Sigmoid colon (tissue), 7 donors: ENCODE data around the gene ELMO2. TPM values are rescaled to one million over a fixed set of nuclear protein-coding genes. Genes with fewer than 3 reads are reported as not detected.
"Not testable (repeated sequence)": the region's sequence is repeated elsewhere in the genome, so short reads cannot be mapped to it uniquely, and the experiment has no call there.

Source experiments
- DNase-seq: peaks from one replicate; pipeline ENCODE4 v3.0.0-alpha.2; 2019
- H3K27ac ChIP-seq, 4 donors: fragments of 200-600 bp; sonication (generic); one replicate each; pipeline ENCODE4 v1.5.1; 2016 to 2019; ENCODE audit warnings: mild to moderate bottlenecking in 1 of 4
- H3K27me3 ChIP-seq, 3 donors: fragments of 200-600 bp; sonication (generic); one replicate each; pipeline ENCODE4 v1.5.1; 2019; ENCODE audit warnings: mild to moderate bottlenecking in 1 of 3
- H3K36me3 ChIP-seq, 4 donors: fragments of 200-600 bp; sonication (generic); one replicate each; pipeline ENCODE4 v1.5.1; 2016 to 2019
- H3K4me1 ChIP-seq, 4 donors: fragments of 200-600 bp; sonication (generic); one replicate each; pipeline ENCODE4 v1.5.1; 2017 to 2019
- H3K4me3 ChIP-seq, 4 donors: fragments of 200-600 bp; sonication (generic); one replicate each; pipeline ENCODE4 v1.5.1; 2017 to 2019; ENCODE audit warnings: mild to moderate bottlenecking in 2 of 4, moderate library complexity in 1 of 4
- H3K9me3 ChIP-seq, 4 donors: fragments of 200-600 bp in 3 of 4; sonication (generic) in 3 of 4; one replicate each; pipeline versions ENCODE4 v1.5.1 to v1.6.1; 2013 to 2019
- EP300 ChIP-seq, 4 donors: sonication (generic); formaldehyde crosslinking; IDR thresholded peaks; one replicate each; pipeline ENCODE4 v1.6.1; 2017; ENCODE audit warnings: antibody characterized with exemption in 4 of 4
- POLR2A ChIP-seq, 2 donors: fragments of 450-650 bp; IDR thresholded peaks; one replicate each; pipeline ENCODE4 v1.6.1; 2016; ENCODE audit warnings: antibody characterized with exemption in 2 of 2, mild to moderate bottlenecking in 2 of 2, moderate library complexity in 2 of 2
- POLR2AphosphoS5 ChIP-seq, 4 donors: sonication (generic); formaldehyde crosslinking; IDR thresholded peaks; one replicate each; pipeline ENCODE4 v1.6.1; 2017; ENCODE audit warnings: antibody characterized with exemption in 4 of 4
- WGBS, 2 donors: extraction: QIAGEN DNeasy Blood & Tissue Kit; methylation state at CpG; one replicate each; pipeline ENCODE4 v1.1.7; 2013; 5-methylcytosine and 5-hydroxymethylcytosine counted together
- intact Hi-C: fragments of 100-400 bp; cut with DNase I; formaldehyde crosslinking; loops from one replicate; pipeline ENCODE4 v1.15.1; 2023
- polyA plus RNA-seq, 3 donors: library from polyadenylated mRNA; stranded (reverse); fragments of 200-250 nt; gene quantifications; one replicate each; pipeline ENCODE4 v1.2.3, GENCODE V29; 2013
- total RNA-seq, 4 donors: library from RNA; depleted of rRNA; stranded (reverse); fragments of >200 nt; gene quantifications; one replicate each; pipeline ENCODE4 v1.1.0, GENCODE V29; 2016
- TF ChIP-seq, protein P1 (sequence below), 4 experiments: fragments of 450-650 bp in 3 of 4; fragments of 200-600 bp in 1 of 4; IDR thresholded peaks; one replicate each; pipeline ENCODE4 v1.5.1; 2016 to 2019; ENCODE audit warnings: antibody characterized with exemption in 4 of 4, mild to moderate bottlenecking in 3 of 4, moderate library complexity in 2 of 4
- donor health status: healthy with polysubstance abuse.
- donor health status: Bipolar disorder and iron deficiency.
- donor health status: healthy.

Gene ELMO2
- total and polyA plus RNA-seq, 7 donors, result 13.2 to 52.1 (median 40.3) TPM

DNA sequence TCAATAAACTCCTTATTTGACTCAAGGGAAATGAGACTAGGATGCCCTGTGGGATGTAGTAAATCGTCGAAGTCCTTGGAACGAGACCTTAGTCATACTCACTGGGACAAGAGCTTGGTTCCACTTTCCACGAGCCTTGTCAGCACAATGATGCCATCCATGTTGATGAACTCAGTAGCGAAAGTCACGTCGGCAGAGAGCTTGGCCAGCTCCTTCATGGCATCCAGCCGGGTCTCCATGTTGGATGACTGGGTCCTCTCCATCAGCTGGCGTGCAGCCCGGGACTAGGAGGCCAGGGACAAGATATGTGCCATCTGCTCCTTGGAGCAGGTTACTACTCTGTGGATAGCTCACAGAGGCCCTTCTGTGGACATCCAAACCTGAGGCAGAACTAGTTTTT, 17.5 kb downstream of the ELMO2 start:
- peak; percentile 74 for DNase-seq
- Histone ChIP-seq H3K27me3 (no peaks in the 10 kb centered on the region), H3K4me1 (no peaks in the 10 kb centered on the region), H3K9me3 (no peaks in the 10 kb centered on the region), H3K27ac (no peak overlapping the region), H3K36me3 (peaks cover 42 to 100% (median 77%) of the 10 kb centered on the region in 4 donors), H3K4me3 (no peak overlapping the region)
- WGBS, 2 donors, result 88 to 89% methylated on average over 10 of the region's 10 CpGs
- TF ChIP-seq, protein P1, sequence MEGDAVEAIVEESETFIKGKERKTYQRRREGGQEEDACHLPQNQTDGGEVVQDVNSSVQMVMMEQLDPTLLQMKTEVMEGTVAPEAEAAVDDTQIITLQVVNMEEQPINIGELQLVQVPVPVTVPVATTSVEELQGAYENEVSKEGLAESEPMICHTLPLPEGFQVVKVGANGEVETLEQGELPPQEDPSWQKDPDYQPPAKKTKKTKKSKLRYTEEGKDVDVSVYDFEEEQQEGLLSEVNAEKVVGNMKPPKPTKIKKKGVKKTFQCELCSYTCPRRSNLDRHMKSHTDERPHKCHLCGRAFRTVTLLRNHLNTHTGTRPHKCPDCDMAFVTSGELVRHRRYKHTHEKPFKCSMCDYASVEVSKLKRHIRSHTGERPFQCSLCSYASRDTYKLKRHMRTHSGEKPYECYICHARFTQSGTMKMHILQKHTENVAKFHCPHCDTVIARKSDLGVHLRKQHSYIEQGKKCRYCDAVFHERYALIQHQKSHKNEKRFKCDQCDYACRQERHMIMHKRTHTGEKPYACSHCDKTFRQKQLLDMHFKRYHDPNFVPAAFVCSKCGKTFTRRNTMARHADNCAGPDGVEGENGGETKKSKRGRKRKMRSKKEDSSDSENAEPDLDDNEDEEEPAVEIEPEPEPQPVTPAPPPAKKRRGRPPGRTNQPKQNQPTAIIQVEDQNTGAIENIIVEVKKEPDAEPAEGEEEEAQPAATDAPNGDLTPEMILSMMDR (IDR thresholded peaks at IDR 0.05), result no peak
- intact Hi-C loops, result no loop called here

DNA sequence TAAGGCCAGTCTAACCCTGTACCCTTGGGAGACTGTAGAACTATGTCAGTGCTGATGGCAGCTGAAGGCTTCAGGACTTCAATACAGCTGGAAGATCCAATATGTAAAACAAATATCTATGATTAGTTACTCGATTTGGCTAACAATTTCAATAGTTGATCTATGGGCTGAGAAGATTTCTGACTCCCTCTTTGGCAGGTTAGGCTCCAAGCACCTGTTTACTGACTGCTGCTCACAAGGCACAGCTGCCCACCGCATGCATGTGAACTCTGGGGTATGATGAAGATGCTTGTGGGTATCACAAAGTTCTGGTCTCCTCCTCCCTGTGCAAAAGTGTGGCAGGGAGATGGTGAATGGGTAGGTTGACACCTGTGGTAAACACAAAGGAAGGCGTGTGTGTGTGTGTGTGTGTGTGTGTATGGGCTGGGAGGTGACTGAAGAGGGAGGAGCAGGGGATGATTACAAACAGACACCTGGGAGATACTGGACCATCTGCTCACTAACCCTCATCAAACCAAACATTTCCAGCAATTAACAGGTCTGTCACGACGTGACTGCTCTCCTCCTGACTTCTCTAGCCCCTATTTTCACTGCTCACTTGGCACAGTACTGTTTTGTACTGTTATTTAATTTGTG, 18.1 kb downstream of the ELMO2 start:
- H3K27ac ChIP-seq, result no peak overlapping the region
- intact Hi-C loops, result no loop called here
- 83 to 84% methylated on average over 5 of the region's 5 CpGs for WGBS, 2 donors
- H3K27me3 ChIP-seq, result no peaks in the 10 kb centered on the region
- no peaks in the 10 kb centered on the region for H3K4me1 ChIP-seq
- peaks cover 36 to 100% (median 75%) of the 10 kb centered on the region in 4 donors for H3K36me3 ChIP-seq
- H3K9me3 ChIP-seq, result no peaks in the 10 kb centered on the region
- TF ChIP-seq POLR2AphosphoS5 (IDR thresholded peaks at IDR 0.05) (no peak), EP300 (IDR thresholded peaks at IDR 0.05) (no peak), POLR2A (IDR thresholded peaks at IDR 0.05) (no peak)
- TF ChIP-seq, protein P1 (IDR thresholded peaks at IDR 0.05), result no peak
- no peak overlapping the region for H3K4me3 ChIP-seq
- DNase-seq, result no peak

DNA sequence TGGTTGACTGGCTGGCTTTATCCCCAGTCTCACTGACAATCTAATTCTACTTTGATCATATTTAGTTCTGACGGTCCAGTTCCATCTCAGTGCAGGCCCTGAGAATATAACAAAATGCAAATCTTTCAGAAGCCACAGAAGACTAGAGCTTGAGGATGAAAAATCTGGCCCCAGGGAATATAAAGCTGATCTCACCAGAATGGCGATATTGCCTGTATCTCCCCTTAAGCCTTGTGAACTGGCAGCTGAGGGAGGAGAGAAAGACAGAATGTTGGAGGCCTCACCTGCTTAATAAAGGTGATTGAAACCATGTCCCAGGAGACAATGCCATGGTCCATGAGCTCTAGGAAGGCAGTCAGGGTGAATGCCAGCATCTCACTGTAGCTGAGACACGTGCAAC, 19.4 kb downstream of the ELMO2 start:
- H3K27me3 ChIP-seq, H3K9me3 ChIP-seq, H3K4me3 ChIP-seq, DNase-seq, H3K27ac ChIP-seq, intact Hi-C loops, H3K4me1 ChIP-seq: not testable (repeated sequence)
- 94 to 97% methylated on average over 3 of the region's 3 CpGs for WGBS, 2 donors
- H3K36me3 ChIP-seq, result peaks cover 36 to 100% (median 74%) of the 10 kb centered on the region in 4 donors

DNA sequence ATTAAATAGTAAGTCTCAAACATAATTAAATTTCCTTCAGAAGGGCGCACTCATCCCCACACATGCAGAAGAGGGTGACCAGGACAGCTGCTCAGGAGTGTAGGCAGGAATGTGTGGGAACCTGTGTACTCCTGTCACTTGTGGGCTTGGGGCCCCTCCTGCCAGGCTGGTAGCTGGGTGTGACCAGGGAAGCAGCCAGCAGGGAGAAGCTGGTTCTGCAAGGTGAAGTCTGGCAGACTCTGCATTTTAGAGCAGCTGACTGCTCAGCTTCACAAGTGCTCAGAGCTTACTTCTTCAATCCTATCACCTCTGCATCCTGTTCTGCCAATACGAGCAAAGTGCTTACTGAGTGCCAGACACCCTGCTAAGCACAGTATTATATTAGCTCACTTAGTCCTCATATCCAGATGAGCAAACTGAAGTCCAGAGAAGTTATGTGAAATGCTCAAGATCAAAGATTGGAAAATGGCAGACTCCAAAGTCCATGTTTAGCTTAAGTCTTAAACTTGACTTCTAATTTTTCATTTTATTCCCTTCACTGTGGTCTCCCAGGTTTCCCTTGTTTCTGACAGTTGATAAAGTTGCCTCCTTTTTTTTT, 27.9 kb downstream of the ELMO2 start:
- Histone ChIP-seq H3K4me1 (no peaks in the 10 kb centered on the region), H3K4me3 (no peak overlapping the region), H3K9me3 (no peaks in the 10 kb centered on the region), H3K27ac (no peak overlapping the region), H3K27me3 (no peaks in the 10 kb centered on the region), H3K36me3 (peaks cover 44 to 98% (median 69%) of the 10 kb centered on the region in 4 donors)
- intact Hi-C loops, result no loop called here
- WGBS, 2 donors, result 64 to 86% methylated on average over 2 of the region's 2 CpGs
- DNase-seq, result no peak
- TF ChIP-seq, protein P1 (IDR thresholded peaks at IDR 0.05), result no peak

DNA sequence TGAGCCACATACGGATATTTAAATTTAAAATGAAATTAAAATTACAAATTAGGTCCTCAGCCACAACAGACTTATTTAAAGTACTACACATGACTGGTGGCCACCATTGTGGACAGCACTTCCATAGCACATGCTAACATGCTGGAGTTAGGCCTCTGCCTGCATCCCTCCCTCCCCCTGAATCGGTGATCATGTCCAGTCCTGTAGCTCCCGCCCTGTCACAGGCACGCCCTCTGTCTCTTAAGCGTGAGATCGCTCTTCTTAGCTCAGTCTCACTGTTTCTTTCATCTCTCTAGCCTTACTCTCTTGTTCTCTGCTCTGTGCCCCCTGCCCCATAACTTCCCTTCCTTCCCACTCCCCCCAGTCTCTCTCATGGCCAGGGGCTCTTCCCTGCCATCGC, 28.9 kb downstream of the ELMO2 start:
- Histone ChIP-seq H3K4me3 (no peak overlapping the region), H3K36me3 (peaks cover 41 to 98% (median 69%) of the 10 kb centered on the region in 4 donors), H3K4me1 (no peaks in the 10 kb centered on the region), H3K9me3 (no peaks in the 10 kb centered on the region), H3K27ac (no peak overlapping the region), H3K27me3 (no peaks in the 10 kb centered on the region)
- TF ChIP-seq EP300 (IDR thresholded peaks at IDR 0.05), result no peak
- TF ChIP-seq, protein P1 (IDR thresholded peaks at IDR 0.05), result no peak
- TF ChIP-seq POLR2A (IDR thresholded peaks at IDR 0.05), result no peak
- no peak for TF ChIP-seq POLR2AphosphoS5 (IDR thresholded peaks at IDR 0.05)
- 92 to 93% methylated on average over 7 of the region's 7 CpGs for WGBS, 2 donors
- no peak for DNase-seq
- intact Hi-C loops, result no loop called here
